GM23248 (cell line): ENCODE data around the gene SLC4A1AP.

Experiments used
- EZH2 ChIP-seq: fragments of 200-600 bp; sonication (generic); IDR thresholded peaks from 2 replicates; pipeline ENCODE4 v1.6.1; 2018; ENCODE audit warnings: antibody characterized with exemption, mild to moderate bottlenecking; ENCODE audit not compliant: insufficient read depth, poor library complexity, severe bottlenecking
- EZH2phosphoT487 ChIP-seq: fragments of 200-600 bp; sonication (generic); IDR thresholded peaks from 2 replicates; pipeline ENCODE4 v1.6.1; 2018; ENCODE audit warnings: antibody characterized with exemption, moderate library complexity, mild to moderate bottlenecking, low read depth; ENCODE audit not compliant: insufficient read depth

DNA sequence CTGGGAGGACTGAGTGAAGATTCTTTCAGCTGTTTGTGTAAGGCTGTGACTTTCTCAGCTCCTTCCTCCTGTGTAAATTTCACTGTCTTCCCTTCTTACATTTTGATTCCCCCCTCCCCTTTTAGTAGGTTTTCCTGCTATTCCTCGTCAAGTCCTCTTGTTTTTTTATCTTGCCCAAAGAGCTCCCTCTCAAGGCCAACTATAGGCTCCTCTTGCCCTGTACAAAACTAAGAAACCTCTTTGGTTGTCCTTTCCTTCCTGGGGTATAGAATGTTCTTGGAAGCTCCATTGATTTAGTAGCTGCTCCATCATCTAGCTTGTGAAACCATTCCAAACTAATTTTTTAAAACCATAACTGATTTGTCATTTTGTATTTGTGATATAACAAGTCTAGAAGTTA is 42.2 kb upstream of the SLC4A1AP start:
- TF ChIP-seq EZH2: no peak
- TF ChIP-seq EZH2phosphoT487: no peak
